ENCODE data around the gene C17orf50.

The C17orf50 gene

GRCh38 chr17:35791681-35792350, 31.1 kb downstream of the C17orf50 start:
- no peak for DNase-seq

GRCh38 chr17:35793257-35793656, 32.6 kb downstream of the C17orf50 start:
- no peak for DNase-seq

GRCh38 chr17:35795007-35795870, 34.6 kb downstream of the C17orf50 start, which contains the start of gene MMP28:
Gene MMP28 (minus strand): TSS chr17:35795641. CDS start chr17:35795377, 264 bp downstream.
- DNase-seq = peak; percentile 41 to 51

- DNase-seq = no peak
These were observed 35.2 kb downstream of the C17orf50 start for GRCh38 chr17:35795871-35796265.

- DNase-seq = no peak
These were observed 36.3 kb downstream of the C17orf50 start for GRCh38 chr17:35796942-35797341.

- DNase-seq = no peak
These were observed 36.7 kb downstream of the C17orf50 start for GRCh38 chr17:35797370-35797769.

GRCh38 chr17:35797918-35798317, 37.2 kb downstream of the C17orf50 start:
- no peak for DNase-seq

GRCh38 chr17:35799942-35800341, 39.3 kb downstream of the C17orf50 start:
- DNase-seq = no peak

- no peak for DNase-seq
These were observed 41.0 kb downstream of the C17orf50 start for GRCh38 chr17:35801583-35802224.

GRCh38 chr17:35804658-35805192, 44.0 kb downstream of the C17orf50 start:
- DNase-seq = peak; percentile 19 to 34

GRCh38 chr17:35807371-35808144, 46.9 kb downstream of the C17orf50 start:
- no peak for DNase-seq

- no peak for DNase-seq
These were observed 47.7 kb downstream of the C17orf50 start for GRCh38 chr17:35808240-35808961.

- DNase-seq = peak; percentile 93 to 95
These were observed 48.5 kb downstream of the C17orf50 start, which contains the start of gene TAF15 for GRCh38 chr17:35808962-35809854. Gene TAF15 (plus strand): TSS chr17:35809484. CDS start chr17:35809570, 86 bp downstream.

GRCh38 chr17:35809855-35810461, 49.3 kb downstream of the C17orf50 start:
- DNase-seq = no peak

- no peak for DNase-seq
These were observed 51.1 kb downstream of the C17orf50 start for GRCh38 chr17:35811759-35812158.

- DNase-seq = no peak
These were observed 51.8 kb downstream of the C17orf50 start for GRCh38 chr17:35812456-35812855.

All from activated CD4-positive, alpha-beta T cell treated with anti-CD3 and anti-CD28 coated beads, Interleukin-2, amount 50 U/mL, for 48 hours (primary cell).